HG02840 (cell line): ENCODE measurements around the gene ATP2A1.
"Not testable (repeated sequence)": the region's sequence is repeated elsewhere in the genome, so short reads cannot be mapped to it uniquely, and the experiment has no call there.

ENCODE experiments used
- ATAC-seq: cut with Tn5 transposase; IDR thresholded peaks from one replicate; pipeline ENCODE4 v1.9.1; 2021; ENCODE audit warnings: mild to moderate bottlenecking, moderate library complexity, moderate number of reproducible peaks; ENCODE audit not compliant: unreplicated experiment, low FRiP score

The ATP2A1 gene

DNA sequence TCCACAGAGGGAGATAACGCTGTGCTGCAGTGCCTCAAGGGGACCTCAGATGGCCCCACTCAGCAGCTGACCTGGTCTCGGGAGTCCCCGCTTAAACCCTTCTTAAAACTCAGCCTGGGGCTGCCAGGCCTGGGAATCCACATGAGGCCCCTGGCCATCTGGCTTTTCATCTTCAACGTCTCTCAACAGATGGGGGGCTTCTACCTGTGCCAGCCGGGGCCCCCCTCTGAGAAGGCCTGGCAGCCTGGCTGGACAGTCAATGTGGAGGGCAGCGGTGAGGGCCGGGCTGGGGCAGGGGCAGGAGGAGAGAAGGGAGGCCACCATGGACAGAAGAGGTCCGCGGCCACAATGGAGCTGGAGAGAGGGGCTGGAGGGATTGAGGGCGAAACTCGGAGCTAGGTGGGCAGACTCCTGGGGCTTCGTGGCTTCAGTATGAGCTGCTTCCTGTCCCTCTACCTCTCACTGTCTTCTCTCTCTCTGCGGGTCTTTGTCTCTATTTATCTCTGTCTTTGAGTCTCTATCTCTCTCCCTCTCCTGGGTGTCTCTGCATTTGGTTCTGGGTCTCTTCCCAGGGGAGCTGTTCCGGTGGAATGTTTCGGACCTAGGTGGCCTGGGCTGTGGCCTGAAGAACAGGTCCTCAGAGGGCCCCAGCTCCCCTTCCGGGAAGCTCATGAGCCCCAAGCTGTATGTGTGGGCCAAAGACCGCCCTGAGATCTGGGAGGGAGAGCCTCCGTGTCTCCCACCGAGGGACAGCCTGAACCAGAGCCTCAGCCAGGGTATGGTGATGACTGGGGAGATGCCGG, 54.3 kb downstream of the ATP2A1 start:
- ATAC-seq, result no peak

DNA sequence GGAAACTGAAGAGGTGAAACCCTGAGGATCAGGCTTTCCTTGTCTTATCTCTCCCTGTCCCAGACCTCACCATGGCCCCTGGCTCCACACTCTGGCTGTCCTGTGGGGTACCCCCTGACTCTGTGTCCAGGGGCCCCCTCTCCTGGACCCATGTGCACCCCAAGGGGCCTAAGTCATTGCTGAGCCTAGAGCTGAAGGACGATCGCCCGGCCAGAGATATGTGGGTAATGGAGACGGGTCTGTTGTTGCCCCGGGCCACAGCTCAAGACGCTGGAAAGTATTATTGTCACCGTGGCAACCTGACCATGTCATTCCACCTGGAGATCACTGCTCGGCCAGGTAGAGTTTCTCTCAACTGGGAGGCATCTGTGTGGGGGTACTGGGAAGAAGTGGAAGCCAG, 54.9 kb downstream of the ATP2A1 start:
- no peak for ATAC-seq

DNA sequence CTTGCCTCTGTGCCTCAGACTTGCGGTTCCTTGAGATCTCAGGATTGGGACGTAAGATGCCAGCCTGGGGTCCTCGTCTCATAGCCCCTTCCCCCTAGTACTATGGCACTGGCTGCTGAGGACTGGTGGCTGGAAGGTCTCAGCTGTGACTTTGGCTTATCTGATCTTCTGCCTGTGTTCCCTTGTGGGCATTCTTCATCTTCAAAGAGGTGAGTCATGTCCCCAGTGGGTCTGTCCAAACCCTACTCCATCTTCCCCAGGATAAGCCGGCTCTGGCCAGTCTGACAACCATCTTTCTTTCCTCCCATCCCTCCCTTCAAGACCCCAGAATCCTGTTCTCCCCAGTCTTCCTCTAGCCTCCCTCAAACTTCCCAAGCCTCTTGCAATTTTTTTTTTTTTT, 57.1 kb downstream of the ATP2A1 start:
- no peak for ATAC-seq

DNA sequence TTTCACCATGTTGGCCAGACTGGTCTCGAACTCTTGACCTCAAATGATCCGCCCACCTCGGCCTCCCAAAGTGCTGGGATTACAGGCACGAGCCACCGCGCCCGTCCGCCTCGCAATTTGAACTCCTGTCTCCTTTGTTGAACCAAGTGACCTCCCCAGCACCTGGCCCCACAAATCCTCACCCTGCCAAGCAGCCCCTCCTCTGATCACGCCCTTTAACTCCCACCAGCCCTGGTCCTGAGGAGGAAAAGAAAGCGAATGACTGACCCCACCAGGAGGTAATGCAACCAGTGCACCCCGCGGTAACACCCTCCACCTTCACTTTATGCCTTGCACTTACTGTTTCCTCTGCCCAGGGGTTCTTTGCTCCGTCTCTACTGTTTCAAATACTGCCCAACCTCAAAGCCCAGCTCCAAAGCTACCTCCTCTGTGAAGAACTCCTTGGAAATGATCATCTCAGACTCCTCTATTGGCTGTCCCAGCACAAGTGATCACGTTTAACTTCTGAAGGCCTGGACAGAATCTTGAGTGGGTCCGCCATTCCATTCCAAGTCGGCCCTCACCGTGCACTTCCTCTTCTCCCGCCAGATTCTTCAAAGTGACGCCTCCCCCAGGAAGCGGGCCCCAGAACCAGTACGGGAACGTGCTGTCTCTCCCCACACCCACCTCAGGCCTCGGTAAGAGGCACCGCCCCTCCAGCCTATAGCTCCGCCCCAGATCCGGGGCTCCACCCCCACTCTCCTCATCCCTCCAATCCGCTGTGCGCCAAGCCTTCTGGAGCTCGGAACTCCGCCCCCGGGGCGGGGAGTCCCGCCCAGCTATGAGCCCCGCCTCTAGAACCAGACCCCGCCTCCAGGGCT, 57.9 kb downstream of the ATP2A1 start:
- peak; percentile 56 for ATAC-seq

DNA sequence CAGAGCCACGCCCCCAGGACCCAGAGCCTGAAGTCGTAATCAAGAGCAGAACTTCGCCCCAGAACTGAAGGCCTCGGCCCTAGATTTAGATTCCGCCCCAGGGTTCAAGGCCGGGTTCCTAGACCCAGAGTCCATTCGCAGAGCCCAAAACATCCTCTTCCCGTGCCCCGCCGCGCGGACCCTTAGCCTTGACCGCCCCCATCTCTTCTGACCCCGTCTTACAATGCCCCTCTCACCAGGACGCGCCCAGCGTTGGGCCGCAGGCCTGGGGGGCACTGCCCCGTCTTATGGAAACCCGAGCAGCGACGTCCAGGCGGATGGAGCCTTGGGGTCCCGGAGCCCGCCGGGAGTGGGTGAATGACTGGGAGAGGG, 58.5 kb downstream of the ATP2A1 start:
- no peak for ATAC-seq

DNA sequence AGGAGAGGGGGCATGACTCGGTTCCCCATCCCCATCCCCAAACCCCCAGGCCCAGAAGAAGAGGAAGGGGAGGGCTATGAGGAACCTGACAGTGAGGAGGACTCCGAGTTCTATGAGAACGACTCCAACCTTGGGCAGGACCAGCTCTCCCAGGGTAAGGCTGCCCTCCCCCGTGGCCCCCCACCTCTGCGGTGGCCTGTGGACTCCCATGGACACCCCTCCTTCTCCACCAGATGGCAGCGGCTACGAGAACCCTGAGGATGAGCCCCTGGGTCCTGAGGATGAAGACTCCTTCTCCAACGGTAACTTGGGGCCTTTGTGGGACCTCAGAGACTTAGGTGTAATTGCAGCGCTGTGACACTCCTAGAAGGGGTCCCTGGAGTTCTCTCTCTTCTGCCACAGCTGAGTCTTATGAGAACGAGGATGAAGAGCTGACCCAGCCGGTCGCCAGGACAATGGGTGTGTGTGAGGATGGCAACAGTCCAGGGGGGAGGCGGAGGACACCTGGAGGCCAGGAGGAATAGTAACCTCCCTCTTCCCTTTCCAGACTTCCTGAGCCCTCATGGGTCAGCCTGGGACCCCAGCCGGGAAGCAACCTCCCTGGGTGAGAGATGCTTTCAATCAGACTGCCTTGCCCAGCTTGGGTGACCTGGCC, 59.1 kb downstream of the ATP2A1 start:
- no peak for ATAC-seq

DNA sequence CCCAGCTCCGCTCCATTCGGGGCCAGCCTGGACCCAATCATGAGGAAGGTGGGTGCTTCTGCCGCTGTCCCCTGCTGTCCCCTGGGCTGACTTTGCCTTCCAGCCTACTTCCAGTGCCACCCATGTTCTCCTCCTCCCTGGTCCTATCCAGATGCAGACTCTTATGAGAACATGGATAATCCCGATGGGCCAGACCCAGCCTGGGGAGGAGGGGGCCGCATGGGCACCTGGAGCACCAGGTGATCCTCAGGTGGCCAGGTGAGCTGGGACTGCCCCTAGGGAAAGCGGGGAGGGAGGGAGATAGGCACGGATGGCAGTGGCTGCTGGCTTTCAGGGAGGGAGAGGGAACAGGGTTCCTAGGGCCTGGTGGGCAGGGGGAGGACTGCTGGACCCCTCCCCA, 60.4 kb downstream of the ATP2A1 start:
- ATAC-seq, result no peak

DNA sequence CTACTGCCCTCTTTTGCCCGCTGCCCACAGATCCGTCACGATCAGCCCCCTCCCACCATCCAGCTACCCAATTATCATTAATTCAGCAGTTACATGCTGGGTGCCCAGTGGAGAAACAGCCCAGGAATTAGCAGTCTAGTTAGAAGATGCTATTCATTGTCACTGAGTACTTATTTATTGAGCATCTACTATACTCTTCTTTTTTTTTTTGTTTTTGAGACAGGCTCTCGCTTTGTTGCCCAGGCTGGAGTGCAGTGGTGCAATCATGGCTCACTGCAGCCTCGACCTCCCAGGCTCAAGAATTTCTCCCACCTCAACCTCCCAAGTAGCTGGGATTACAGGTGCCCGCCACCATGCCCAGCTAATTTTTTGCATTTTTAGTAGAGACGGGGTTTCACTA, 61.5 kb downstream of the ATP2A1 start:
- not testable (repeated sequence) for ATAC-seq

DNA sequence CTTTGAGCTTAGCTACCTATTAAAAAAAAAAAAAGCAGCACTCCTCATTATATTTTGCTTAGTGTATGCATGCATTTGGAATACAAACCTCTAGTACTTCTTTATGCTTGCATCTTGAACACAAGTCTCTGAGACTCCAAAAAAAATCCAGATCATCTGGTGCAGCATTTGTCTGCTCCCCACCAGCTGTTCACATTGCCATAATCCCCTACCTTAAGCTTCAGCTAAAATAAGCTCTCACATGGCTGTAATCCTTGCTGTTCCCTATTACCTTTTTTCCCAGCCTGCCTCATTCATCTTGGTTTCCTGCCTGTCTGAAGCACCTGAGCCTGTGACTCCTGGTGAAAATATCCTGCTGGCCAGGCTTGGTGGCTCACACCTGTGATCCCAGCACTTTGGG, 65.0 kb downstream of the ATP2A1 start:
- ATAC-seq, result no peak

DNA sequence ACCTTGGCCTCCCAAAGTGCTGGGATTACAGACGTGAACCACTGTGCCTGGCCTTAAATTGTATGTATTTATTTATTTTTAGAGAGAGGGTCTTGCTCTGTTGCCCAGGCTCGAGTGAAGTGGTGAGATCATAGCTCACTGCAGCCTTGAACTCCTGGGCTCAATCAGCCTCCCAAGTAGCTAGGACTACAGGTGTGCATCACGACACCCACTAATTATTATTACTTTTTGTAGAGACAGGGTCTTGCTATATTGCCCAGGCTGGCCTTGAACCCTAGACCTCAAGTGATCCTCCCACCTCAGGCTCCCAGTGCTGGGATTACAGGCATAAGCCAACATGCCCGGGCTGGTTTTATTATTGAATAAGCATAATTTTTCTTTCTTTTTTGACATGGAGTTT, 68.4 kb downstream of the ATP2A1 start:
- no peak for ATAC-seq

DNA sequence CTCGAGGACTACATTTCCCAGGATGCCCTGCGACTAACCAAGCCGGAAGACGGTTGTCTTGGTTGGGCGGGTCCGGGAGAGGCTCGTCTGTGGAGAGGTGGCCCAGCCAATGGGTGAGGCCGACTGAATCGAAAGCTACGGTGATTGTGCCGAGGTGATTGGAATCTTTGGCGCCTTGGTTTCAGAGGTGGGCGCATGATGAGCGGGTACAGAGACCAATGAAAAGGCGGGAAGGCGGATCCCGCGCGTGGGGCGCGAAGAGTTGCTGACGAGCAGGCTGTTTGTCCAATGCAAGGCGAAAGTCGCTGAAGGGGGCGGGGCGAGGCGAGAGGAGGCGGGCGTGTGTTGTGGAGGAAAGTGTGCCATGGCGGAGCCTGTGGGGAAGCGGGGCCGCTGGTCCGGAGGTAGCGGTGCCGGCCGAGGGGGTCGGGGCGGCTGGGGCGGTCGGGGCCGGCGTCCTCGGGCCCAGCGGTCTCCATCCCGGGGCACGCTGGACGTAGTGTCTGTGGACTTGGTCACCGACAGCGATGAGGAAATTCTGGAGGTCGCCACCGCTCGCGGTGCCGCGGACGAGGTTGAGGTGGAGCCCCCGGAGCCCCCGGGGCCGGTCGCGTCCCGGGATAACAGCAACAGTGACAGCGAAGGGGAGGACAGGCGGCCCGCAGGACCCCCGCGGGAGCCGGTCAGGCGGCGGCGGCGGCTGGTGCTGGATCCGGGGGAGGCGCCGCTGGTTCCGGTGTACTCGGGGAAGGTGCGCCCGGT, 72.5 kb downstream of the ATP2A1 start, which contains the start of gene NFATC2IP:
NFATC2IP (plus strand) TSS at position 290 of the 762 bp plus-strand sequence; CDS start at position 365, 75 bp downstream.
- ATAC-seq, result peak; percentile 93

DNA sequence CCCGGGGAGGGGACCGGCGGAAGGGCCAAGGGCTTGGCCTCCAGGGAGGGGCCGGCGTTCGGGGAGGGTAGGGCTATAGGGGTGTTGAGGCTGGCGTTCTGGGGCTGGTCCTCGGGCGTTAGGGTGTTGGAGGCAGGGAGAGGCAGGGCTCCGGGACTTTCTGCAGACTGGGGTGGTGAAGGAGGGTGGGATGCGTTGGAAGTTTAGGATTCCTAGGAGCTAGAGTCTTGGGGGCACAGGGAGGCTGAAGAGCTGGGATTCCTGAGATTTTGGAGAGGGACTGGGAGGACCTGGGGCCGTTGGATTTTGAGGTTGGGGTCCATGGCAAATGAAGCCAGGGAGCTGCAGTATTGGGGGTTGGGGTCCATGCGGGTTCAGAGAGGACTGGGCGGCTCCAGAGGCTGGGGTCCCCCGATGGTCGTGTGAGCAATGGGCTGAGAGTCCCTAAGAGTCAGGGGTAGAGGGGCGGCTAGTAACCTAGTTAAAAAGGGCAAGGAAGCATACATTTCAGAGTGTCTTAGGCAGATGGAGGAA, 73.2 kb downstream of the ATP2A1 start:
- no peak for ATAC-seq
